GM12891 (cell line): ENCODE results near the gene DOCK4.

Source experiments
- PAX5 ChIP-seq: IDR thresholded peaks from 2 replicates; pipeline ENCODE4 v1.6.1; 2011; ENCODE audit warnings: low read length, moderate library complexity, mild to moderate bottlenecking; ENCODE audit not compliant: insufficient read depth, severe bottlenecking
- POLR2AphosphoS5 ChIP-seq: IDR thresholded peaks from 2 replicates; pipeline ENCODE4 v1.6.1; 2011; ENCODE audit warnings: low read depth, low read length, control low read depth
- POU2F2 ChIP-seq: IDR thresholded peaks from 2 replicates; pipeline ENCODE4 v1.6.1; 2011; ENCODE audit warnings: low read depth, mild to moderate bottlenecking, control low read depth, low read length, moderate library complexity

- TF ChIP-seq POU2F2 (no peak), PAX5 (no peak), POLR2AphosphoS5 (no peak)
Observed at GRCh38 chr7:111746950-111747349, 459.2 kb downstream of the DOCK4 start.
